ENCODE measurements around the gene STUB1.

The STUB1 gene

GRCh38 chr16:648781-649589, 31.2 kb upstream of the STUB1 start, which contains the start of gene WDR90:
Gene WDR90 (plus strand): TSS chr16:649365. CDS start chr16:649417, 52 bp downstream.
- in situ Hi-C loops (cut with MboI; ENCODE audit: low pct_unique_long_range_greater_than_20kb, low sequenced_read_pairs, unreplicated experiment): no loop called here
- TF ChIP-seq CTCF (IDR thresholded peaks at IDR 0.05; ENCODE audit: extremely low read depth, insufficient read depth, missing control alignments): no peak
- DNase-seq (ENCODE audit: low spot score): peak; percentile 99

DNA sequence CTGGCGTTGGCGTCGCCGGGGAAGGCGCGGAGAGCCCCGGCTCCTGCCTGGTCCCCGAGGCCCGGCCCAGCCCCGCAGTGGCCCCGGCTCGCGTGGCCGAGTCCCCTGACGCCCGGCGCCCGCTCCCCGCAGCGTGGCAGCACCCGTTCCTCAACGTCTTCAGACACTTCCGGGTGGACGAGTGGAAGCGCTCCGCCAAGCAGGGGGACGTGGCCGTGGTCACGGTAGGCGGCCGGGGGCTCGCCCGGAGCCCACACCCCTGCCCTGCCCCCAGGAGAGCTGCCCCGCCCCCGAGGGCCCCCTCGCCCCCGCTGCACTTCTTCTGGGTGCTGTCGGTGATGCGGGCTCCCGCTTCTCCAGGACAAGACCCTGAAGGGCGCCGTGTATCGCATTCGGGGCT, 30.6 kb upstream of the STUB1 start:
- DNase-seq (ENCODE audit: low spot score): no peak
- in situ Hi-C loops (cut with MboI; ENCODE audit: low pct_unique_long_range_greater_than_20kb, low sequenced_read_pairs, unreplicated experiment): no loop called here
- TF ChIP-seq CTCF (IDR thresholded peaks at IDR 0.05; ENCODE audit: extremely low read depth, insufficient read depth, missing control alignments): no peak

GRCh38 chr16:651844-652243, 28.4 kb upstream of the STUB1 start:
- TF ChIP-seq CTCF (IDR thresholded peaks at IDR 0.05; ENCODE audit: extremely low read depth, insufficient read depth, missing control alignments): no peak
- in situ Hi-C loops (cut with MboI; ENCODE audit: low pct_unique_long_range_greater_than_20kb, low sequenced_read_pairs, unreplicated experiment): no loop called here
- DNase-seq (ENCODE audit: low spot score): no peak

DNA sequence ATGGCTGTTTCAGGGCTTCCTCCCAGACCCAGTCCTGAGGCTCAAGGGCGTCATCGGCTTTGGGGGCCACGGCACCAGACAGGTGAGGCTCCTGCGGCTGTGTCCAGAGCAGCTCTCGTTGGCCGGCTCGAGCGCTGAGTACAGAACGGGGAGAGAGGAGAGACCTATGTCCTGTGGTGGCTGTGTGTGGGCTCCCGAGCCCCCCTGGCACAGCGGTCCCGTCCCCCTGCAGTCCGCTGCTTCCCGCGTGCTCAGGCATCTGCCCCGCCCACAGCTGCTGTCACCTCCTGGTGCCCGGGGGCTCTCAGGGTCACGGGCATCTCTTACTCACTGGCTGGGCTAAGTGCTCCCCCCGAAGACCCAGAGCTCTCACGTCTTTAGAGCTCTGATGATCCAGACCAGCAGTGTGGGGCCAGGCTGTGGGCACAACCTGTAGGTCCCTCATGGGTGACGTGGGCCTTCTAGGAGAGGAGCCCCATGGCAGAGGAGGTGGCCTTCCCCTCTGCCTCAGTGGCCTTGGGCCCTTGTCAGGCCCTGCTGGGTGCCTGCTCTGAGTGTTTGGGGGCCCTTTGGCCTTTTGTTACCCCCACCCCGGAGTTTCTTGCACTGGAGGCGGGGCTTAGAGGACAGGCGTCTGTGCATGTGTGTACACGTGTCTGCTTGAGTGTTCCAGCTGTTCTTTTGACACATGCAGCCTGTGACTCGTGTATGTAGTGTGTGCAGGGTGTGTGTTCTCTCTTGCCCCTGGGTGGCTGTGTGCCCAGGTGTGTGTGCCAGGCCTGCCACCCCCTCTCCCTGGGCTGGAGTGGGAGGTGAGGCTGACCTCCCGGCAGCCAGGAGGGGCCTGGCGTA, 27.5 kb upstream of the STUB1 start:
- in situ Hi-C loops (cut with MboI; ENCODE audit: low pct_unique_long_range_greater_than_20kb, low sequenced_read_pairs, unreplicated experiment): no loop called here
- no peak for TF ChIP-seq CTCF (IDR thresholded peaks at IDR 0.05; ENCODE audit: extremely low read depth, insufficient read depth, missing control alignments)
- no peak for DNase-seq (ENCODE audit: low spot score)

DNA sequence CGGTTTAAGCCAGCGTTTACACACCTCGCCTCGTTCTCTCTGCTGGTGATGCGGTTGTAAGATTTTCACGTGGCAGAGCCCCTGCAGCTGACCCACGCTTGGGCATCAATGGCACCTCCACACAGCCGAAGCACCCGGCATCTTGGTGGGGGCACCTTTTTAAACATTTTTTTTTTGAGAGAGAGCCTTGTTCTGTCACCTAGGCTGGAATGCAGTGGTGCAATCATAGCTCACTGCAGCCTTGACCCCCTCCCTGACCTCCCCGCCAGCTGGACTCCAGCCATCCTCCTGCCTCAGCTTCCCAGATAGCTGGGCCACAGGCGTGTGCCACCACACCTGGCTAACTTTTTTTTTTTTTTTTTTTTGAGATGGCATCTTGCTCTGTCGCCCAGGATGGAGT, 26.2 kb upstream of the STUB1 start:
- in situ Hi-C loops (cut with MboI; ENCODE audit: low pct_unique_long_range_greater_than_20kb, low sequenced_read_pairs, unreplicated experiment): no loop called here
- no peak for DNase-seq (ENCODE audit: low spot score)
- no peak for TF ChIP-seq CTCF (IDR thresholded peaks at IDR 0.05; ENCODE audit: extremely low read depth, insufficient read depth, missing control alignments)

GRCh38 chr16:657487-657886, 22.7 kb upstream of the STUB1 start:
- no peak for TF ChIP-seq CTCF (IDR thresholded peaks at IDR 0.05; ENCODE audit: extremely low read depth, insufficient read depth, missing control alignments)
- in situ Hi-C loops (cut with MboI; ENCODE audit: low pct_unique_long_range_greater_than_20kb, low sequenced_read_pairs, unreplicated experiment): no loop called here
- no peak for DNase-seq (ENCODE audit: low spot score)
